ENCODE measurements around the gene FLRT2. TPM values are rescaled to one million over a fixed set of nuclear protein-coding genes. Genes with fewer than 3 reads are reported as not detected.

Gene FLRT2
- total RNA-seq, 1 donor from 2014 or later, result 6.3 TPM

- intact Hi-C loops (cut with DNase I), result no loop called here
- DNase-seq (ENCODE audit: low spot score), result no peak
Measured at GRCh38 chr14:85580536-85581140, 50.7 kb downstream of the FLRT2 start.

- DNase-seq (ENCODE audit: low spot score), result no peak
- intact Hi-C loops (cut with DNase I), result no loop called here
Measured at GRCh38 chr14:85581691-85582090, 51.7 kb downstream of the FLRT2 start.

GRCh38 chr14:85583380-85583779, 53.4 kb downstream of the FLRT2 start:
- intact Hi-C loops (cut with DNase I), result no loop called here
- DNase-seq (ENCODE audit: low spot score), result no peak

GRCh38 chr14:85584481-85584880, 54.5 kb downstream of the FLRT2 start:
- intact Hi-C loops (cut with DNase I), result no loop called here
- no peak for DNase-seq (ENCODE audit: low spot score)

- intact Hi-C loops (cut with DNase I), result no loop called here
Measured at GRCh38 chr14:85587151-85587711, 57.3 kb downstream of the FLRT2 start.

GRCh38 chr14:85590784-85591183, 60.8 kb downstream of the FLRT2 start:
- intact Hi-C loops (cut with DNase I), result no loop called here
- DNase-seq (ENCODE audit: low spot score), result no peak

More at GRCh38 chr14:85587151-85587711, 57.3 kb downstream of the FLRT2 start:
- no peak for DNase-seq (ENCODE audit: low spot score)

GRCh38 chr14:85594217-85594616, 64.3 kb downstream of the FLRT2 start:
- no peak for DNase-seq (ENCODE audit: low spot score)

GRCh38 chr14:85595981-85596380, 66.0 kb downstream of the FLRT2 start:
- intact Hi-C loops (cut with DNase I), result no loop called here
- no peak for DNase-seq (ENCODE audit: low spot score)

More at GRCh38 chr14:85594217-85594616, 64.3 kb downstream of the FLRT2 start:
- intact Hi-C loops (cut with DNase I), result no loop called here

GRCh38 chr14:85596562-85596961, 66.6 kb downstream of the FLRT2 start:
- intact Hi-C loops (cut with DNase I), result no loop called here
- DNase-seq (ENCODE audit: low spot score), result no peak

GRCh38 chr14:85597701-85598100, 67.8 kb downstream of the FLRT2 start:
- intact Hi-C loops (cut with DNase I), result no loop called here
- no peak for DNase-seq (ENCODE audit: low spot score)

GRCh38 chr14:85599939-85600338, 70.0 kb downstream of the FLRT2 start:
- no peak for DNase-seq (ENCODE audit: low spot score)
- intact Hi-C loops (cut with DNase I), result no loop called here

- DNase-seq (ENCODE audit: low spot score), result no peak
- intact Hi-C loops (cut with DNase I), result no loop called here
Measured at GRCh38 chr14:85601246-85601645, 71.3 kb downstream of the FLRT2 start.

GRCh38 chr14:85601690-85602089, 71.7 kb downstream of the FLRT2 start:
- DNase-seq (ENCODE audit: low spot score), result no peak
- intact Hi-C loops (cut with DNase I), result no loop called here

GRCh38 chr14:85602345-85602744, 72.4 kb downstream of the FLRT2 start:
- intact Hi-C loops (cut with DNase I), result no loop called here
- no peak for DNase-seq (ENCODE audit: low spot score)

GRCh38 chr14:85604021-85604420, 74.1 kb downstream of the FLRT2 start:
- no peak for DNase-seq (ENCODE audit: low spot score)
- intact Hi-C loops (cut with DNase I), result no loop called here

GRCh38 chr14:85604714-85605113, 74.8 kb downstream of the FLRT2 start:
- intact Hi-C loops (cut with DNase I), result no loop called here
- DNase-seq (ENCODE audit: low spot score), result no peak

- intact Hi-C loops (cut with DNase I), result no loop called here
- no peak for DNase-seq (ENCODE audit: low spot score)
Measured at GRCh38 chr14:85607651-85608081, 77.7 kb downstream of the FLRT2 start.

GRCh38 chr14:85613496-85613895, 83.6 kb downstream of the FLRT2 start:
- intact Hi-C loops (cut with DNase I), result no loop called here

GRCh38 chr14:85616386-85616885, 86.5 kb downstream of the FLRT2 start:
- intact Hi-C loops (cut with DNase I), result no loop called here
- no peak for DNase-seq (ENCODE audit: low spot score)

More at GRCh38 chr14:85613496-85613895, 83.6 kb downstream of the FLRT2 start:
- no peak for DNase-seq (ENCODE audit: low spot score)

GRCh38 chr14:85616886-85617285, 86.9 kb downstream of the FLRT2 start:
- DNase-seq (ENCODE audit: low spot score), result no peak
- intact Hi-C loops (cut with DNase I), result no loop called here

- intact Hi-C loops (cut with DNase I), result no loop called here
- DNase-seq (ENCODE audit: low spot score), result no peak
Measured at GRCh38 chr14:85617791-85618190, 87.8 kb downstream of the FLRT2 start.

All from cardiac septum (tissue), 1 donor.